Measurements from ENCODE around the gene GPR156.
"Not testable (repeated sequence)": the region's sequence is repeated elsewhere in the genome, so short reads cannot be mapped to it uniquely, and the experiment has no call there.

Gene GPR156

GRCh38 chr3:120284747-120285507, at the start of gene GPR156:
GPR156 (minus strand) TSS chr3:120285222; CDS start chr3:120244098, 41,124 bp downstream.
- peak in 1 of 3 experiments; percentile 2 for DNase-seq (ENCODE audit: low read depth in 3 of 3)

DNA sequence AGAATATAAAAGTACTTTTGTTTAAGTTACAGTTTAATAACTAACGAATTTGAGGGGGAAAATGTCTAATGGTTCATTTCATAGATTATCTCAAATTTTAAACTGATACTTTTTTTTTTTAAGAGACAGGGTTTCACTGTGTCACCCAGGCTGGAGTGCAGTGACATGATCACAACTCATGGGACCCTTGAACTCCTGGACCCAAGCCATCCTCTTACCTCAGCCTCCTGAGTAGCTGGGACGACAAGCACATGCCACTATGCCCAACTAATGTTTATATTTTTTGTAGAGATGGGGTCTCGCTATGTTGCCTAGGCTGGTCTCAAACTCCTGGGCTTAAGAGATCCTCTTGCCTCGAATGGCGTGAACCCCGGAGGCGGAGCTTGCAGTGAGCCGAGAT, 47.6 kb upstream of the GPR156 start:
- DNase-seq (ENCODE audit: low read depth in 3 of 3), result no peak

DNA sequence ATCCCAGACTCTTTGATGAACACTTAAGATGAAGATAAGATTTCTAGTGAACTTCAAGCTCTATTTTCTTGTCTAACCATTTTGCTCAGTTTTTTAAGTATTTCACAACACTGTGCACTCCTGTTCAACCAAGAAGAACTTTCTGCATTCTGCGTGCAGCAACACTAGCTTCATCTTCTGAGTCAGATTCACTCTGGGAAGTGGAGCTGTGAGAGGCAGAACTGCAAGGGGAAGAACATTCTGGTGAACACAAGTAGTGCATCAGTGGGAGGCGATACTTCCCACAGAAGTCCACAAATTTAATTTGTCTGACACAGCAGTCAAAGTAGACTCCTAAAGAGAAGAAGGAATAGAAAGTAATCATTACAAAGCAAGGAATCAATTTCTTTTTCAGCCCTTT, 46.1 kb upstream of the GPR156 start:
- DNase-seq (ENCODE audit: low read depth in 3 of 3), result no peak

GRCh38 chr3:120326784-120327183, 41.8 kb upstream of the GPR156 start:
- no peak for DNase-seq (ENCODE audit: low read depth in 3 of 3)

DNA sequence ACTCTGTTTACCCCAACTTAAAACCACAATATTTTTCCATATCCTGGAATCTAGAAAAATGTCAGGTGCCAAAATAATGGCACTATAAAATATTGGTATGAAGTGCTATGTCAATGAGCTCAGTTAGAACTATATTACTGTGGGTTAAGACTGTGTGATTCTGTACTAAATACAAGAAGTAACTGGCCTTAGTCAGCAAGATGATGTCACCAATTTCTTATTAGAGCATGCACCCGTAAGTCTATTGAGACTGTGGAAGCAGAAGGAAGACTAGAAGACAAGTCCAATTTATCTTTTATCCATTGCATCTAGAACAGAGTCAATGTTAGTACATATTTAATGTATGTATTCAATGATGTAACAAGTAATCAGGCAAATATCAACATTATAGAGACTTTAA, 39.2 kb upstream of the GPR156 start:
- no peak for DNase-seq (ENCODE audit: low read depth in 3 of 3)

- DNase-seq (ENCODE audit: low read depth in 3 of 3), result peak in 1 of 3 experiments; percentile 8
These were observed 38.7 kb upstream of the GPR156 start for GRCh38 chr3:120323761-120324160.

GRCh38 chr3:120311863-120312794, 27.1 kb upstream of the GPR156 start:
- DNase-seq (ENCODE audit: low read depth in 3 of 3), result no peak

DNA sequence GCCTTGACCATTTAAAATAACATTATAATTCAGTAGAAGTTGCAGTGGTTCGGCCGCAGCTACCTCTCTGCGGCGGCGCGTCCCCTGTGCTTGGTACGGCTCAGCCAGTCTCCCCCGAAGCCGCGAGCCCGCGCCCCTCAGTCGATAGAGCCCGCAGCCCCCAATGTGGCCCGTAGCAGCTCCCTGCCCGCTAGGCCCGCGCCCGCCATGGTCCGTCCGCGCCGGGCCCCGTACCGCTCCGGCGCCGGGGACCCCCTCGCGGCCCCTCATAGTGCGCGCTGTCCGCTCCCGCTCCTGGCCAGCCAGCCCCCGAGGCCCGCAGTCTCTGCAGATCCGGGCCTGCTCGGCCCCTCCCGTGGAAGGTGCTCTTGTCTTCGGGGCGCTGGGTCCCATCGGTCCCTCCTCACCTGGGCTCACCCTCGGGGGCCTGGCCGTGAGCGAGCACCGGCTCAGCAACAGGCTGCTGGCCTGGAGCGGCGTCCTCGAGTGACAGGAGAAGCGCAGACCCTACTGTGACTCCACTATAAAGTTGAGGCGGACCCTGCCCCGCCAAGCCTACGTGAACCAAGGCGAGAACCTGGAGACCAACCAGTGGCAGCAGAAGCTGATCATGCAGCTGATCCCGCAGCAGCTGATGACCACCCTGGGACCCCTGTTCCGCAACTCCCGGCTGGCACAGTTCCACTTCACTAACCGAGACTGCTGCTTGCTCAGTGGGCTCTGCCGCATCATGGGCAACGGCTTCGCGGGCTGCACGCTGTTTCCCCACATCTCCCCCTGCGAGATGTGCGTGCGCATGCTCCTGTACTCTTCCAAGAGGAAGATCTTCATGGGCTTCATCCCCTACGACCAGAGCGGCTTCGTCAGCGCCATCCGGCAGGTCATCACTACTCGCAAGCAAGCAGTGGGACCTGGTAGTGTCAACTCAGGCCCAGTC, 21.8 kb upstream of the GPR156 start:
- DNase-seq (ENCODE audit: low read depth in 3 of 3), result no peak

DNA sequence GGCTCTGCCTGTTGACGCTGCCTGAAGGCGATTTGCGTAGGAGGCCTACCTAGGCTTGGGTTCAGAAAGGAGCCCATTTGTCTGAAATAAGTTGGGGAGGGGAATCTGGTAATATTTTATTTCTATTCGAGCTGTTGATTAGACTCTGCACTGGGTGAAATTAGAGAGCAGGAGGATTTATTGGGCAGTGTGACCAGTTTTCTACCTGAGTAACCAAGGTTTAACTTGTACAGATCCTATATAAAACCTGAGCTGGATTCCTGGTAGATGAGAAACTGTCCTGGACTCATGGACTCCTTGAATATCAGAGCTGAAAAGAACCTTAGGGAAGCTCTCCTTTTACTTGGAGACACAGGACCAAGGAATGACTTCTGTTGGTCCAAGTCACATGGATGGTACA, 19.6 kb upstream of the GPR156 start:
- DNase-seq (ENCODE audit: low read depth in 3 of 3), result no peak

DNA sequence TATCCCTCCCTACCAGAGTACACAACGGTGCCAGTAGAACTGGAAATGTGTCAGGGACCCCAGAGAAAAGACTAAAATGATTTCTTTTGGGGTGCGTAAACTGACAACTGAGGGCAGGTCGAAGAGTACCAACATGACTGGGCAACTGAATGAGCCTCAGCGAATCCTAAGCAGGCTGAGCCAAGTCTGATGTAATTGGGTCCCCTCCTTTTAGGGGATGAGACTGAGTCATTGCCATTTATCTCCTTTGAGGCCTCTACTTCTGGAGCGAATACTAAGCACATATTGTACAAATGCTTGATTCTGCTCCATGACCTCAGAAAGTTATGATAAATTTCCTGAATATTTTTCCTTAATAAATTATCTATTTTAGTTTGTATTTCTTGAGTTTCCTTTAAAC, 17.3 kb upstream of the GPR156 start:
- no peak for DNase-seq (ENCODE audit: low read depth in 3 of 3)

- DNase-seq (ENCODE audit: low read depth in 3 of 3), result no peak
These were observed 15.9 kb upstream of the GPR156 start for GRCh38 chr3:120300971-120301370.

GRCh38 chr3:120299403-120299802, 14.4 kb upstream of the GPR156 start:
- no peak for DNase-seq (ENCODE audit: low read depth in 3 of 3)

GRCh38 chr3:120298996-120299395, 14.0 kb upstream of the GPR156 start:
- no peak for DNase-seq (ENCODE audit: low read depth in 3 of 3)

- DNase-seq (ENCODE audit: low read depth in 3 of 3), result not testable (repeated sequence)
These were observed 6.5 kb upstream of the GPR156 start for GRCh38 chr3:120291552-120291951.

GRCh38 chr3:120289636-120290035, 4.6 kb upstream of the GPR156 start:
- DNase-seq (ENCODE audit: low read depth in 3 of 3), result no peak

- DNase-seq (ENCODE audit: low read depth in 3 of 3), result no peak
These were observed 1.4 kb upstream of the GPR156 start for GRCh38 chr3:120286465-120286864.

- DNase-seq (ENCODE audit: low read depth in 3 of 3), result no peak
These were observed 453 bp upstream of the GPR156 start for GRCh38 chr3:120285508-120285841.

- DNase-seq (ENCODE audit: low read depth in 3 of 3), result no peak
These were observed 3.8 kb downstream of the GPR156 start for GRCh38 chr3:120281261-120281660.

DNA sequence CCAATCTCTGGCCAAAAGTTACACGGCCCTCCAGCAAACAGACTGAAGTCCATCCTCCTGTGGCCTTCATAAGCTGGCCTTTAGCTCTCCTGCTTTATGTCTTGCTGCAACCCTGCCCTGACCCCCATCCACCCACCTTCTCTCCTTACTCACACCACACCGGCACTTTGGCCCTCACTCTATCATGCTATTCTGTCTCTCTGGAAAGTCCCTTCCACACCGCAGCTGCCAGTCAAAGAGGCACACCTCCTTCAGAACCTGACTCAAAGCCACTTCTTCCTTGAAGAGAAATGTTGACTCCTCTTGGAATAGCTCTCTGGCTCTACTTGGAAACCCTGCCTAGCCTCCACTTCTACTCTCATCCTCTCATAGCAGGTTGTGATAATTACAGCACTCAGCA, 4.5 kb downstream of the GPR156 start:
- DNase-seq (ENCODE audit: low read depth in 3 of 3), result no peak

DNA sequence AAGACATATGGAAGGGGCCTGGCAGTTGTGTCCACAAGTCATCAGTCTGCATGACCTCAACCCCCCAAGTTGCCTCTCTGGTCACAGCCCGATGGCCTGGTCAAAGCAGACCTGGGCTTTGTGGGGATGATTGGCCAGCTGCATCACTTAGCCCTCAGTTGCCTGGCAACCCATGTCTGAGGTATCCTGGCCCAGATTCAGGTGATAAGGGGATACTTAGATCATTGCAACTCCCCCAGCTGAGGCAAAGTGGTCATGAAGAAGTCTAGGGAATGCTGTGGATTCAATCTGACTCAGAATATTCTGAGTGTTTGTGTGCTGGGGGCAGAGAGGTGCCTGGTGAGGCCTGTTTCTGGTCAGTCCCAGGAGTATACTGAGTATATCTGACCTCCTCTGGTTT, 5.0 kb downstream of the GPR156 start:
- no peak for DNase-seq (ENCODE audit: low read depth in 3 of 3)

DNA sequence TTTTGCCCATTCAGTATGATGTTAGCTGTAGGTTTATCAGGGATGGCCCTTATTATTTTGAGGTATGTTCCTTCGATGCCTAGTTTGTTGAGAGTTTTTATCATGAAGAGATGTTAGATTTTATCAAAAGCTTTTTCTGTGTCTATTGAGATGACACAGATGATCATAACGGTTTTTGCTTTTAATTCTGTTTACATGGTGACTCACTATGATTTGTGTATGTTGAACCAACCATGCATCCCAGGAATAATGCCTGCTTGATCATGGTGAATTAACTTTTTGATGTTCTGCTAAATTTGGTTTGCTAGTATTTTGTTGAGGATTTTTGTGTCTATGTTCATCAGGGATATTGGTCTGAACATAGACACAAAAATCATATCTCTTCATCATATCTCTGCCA, 8.3 kb downstream of the GPR156 start:
- no peak for DNase-seq (ENCODE audit: low read depth in 3 of 3)

DNA sequence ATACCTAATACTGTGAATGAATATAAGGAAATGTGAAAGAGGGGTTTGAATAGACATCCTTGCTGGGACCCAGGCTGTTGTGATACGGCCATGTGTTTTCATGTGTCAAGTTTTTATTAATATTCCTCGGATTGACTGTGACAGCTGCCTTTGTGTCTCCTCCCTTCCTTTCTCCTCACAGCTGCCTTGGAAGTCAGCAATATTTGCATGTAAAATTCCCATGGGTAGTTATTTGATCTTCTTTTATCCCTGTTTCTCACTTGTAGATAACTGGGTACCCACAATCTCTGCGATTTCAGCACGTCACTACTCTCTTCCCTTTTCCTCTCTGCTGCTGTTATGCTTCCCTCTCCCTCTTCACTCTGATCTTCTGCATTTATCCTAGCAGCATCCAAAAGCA, 9.4 kb downstream of the GPR156 start:
- DNase-seq (ENCODE audit: low read depth in 3 of 3), result no peak

Measured in stimulated activated CD4-positive, alpha-beta T cell treated with anti-CD3 and anti-CD28 coated beads, TNF-alpha, amount 100 ng/mL, for 24 hours (primary cell).